ENCODE data around the gene DAPK3.

- TF ChIP-seq POLR2AphosphoS5 (IDR thresholded peaks at IDR 0.05) (no peak), CTCF (IDR thresholded peaks at IDR 0.05) (no peak), EP300 (IDR thresholded peaks at IDR 0.05) (no peak)
These were observed 48.0 kb upstream of the DAPK3 start for GRCh38 chr19:4018775-4019504.
